ENCODE results near the gene CDKN2AIPNL.
"Not testable (repeated sequence)": the region's sequence is repeated elsewhere in the genome, so short reads cannot be mapped to it uniquely, and the experiment has no call there.

CDKN2AIPNL gene

DNA sequence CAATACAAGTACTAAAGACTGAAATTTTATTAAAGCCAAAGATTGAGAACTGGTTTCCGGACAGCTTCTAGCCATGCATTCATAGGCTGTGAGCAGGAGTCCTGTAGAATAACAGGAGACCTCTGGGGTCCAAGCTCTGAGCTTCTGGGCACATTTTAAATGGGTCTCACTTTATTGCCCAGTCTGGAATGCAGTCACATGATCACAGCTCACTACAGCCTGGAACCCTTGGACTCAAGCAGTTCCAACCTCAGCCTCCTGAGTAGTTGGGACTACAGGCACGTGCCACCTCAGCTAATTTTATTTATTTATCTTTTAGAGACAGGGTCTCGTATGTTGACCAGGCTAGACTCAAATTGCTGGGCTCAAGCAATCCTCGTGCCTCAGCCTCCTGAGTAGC lies 15.4 kb downstream of the CDKN2AIPNL start:
- no peak for DNase-seq

DNA sequence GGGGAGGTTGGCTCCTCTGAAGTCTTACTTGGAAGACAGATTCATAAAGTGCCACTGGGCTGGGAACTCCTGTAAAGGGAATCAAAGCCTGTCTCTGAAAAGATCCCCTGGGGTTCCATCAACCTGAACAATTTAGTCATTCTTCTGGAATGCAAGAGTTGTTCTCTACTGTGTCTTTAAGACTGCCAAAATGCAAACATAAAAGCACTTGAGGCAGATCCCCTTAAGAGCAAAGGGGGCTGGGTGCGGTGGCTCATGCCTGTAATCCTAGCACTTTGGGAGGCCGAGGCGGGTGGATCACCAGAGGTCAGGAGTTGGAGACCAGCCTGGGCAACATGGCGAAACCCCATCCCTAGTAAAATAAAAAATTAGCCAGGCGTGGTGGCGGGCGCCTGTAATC lies 16.7 kb downstream of the CDKN2AIPNL start:
- DNase-seq: no peak

DNA sequence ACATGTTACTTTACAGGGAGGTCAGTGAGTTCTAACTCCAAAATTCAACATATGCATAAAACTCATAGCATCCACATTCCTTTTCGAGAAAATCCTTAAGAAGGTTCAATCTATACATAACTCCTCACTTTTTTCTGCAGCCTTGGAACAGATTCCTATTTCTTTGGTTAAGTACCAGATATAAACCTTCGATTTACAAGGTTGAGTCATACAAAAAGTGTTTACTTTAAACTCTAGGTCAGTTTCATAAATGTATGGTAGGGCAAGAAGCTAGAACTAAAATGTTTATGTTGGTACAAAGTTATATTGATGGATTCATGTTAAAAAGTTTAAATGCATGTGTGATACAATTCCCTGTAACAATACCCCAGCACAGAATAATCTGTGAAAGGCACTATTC lies 19.4 kb downstream of the CDKN2AIPNL start:
- DNase-seq: no peak

DNA sequence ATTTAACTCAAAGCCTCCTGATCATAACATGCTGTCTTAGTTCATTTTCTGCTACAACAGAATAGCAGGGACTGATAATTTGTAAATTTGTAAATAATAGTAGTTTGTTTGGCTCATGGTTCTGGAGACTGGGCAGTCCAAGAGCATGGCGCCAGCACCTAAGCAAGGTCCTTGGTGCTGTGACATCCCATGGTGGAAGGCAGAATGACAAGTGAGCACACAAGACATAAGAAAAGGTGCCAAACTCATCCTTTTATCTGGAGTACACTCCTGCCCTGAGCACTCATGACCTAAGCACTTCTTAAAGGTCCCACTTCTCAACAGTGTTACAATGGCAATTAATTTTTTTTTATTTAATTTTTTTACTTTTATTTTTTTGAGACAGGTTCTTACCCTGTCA lies 24.2 kb downstream of the CDKN2AIPNL start:
- no peak for DNase-seq

DNA sequence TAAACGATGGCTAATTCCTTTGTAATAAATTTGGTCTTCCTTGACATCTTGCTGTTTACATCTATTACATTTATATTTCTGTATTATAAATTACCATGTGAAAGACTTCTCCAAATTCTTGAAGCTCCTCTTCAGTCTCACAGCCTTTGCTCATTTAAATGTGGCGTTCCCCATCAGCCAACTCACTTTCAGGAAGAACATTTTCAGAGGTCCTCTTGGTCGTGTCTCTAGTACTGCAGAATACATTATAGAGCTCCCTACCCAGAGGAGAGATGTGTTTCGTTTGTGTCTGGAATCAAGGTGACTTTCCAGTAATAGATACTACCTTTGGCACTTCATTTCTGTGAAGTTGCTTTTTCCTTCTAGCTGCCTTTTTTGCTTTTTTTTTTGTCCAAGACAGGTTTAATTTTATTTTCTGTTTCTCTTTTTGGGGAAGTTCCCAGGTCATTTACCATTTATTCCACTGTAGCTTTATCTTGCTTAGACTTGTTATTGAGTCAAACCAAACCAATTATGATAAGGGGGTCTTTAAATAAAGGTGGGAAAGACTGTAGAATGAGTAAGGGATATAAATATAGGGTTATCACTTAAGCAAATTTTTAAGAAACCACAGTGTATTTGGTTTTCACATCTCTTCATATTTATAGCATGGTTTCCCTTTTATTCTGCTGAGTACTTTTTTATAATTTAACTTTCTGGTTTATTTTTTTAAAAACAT lies 27.5 kb downstream of the CDKN2AIPNL start:
- DNase-seq: no peak

DNA sequence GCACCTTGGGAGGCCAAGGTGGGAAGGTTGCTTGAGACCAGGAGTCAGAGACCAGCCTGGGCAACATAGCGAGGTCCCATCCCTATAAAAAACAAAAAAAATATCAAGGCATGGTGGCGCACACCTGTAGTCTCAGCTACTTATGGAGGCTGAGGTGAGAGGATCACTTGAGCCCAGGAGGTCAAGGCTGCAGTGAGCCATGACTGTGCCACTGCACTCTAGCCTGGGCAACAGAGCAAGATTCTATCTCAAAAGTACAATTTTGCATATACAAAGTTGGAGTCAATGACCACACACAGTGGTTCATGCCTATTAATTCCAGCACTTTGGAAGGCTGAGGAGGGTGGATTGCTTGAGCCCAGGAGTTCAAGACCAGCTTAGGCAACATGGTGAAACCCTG lies 29.5 kb downstream of the CDKN2AIPNL start:
- DNase-seq: not testable (repeated sequence)

DNA sequence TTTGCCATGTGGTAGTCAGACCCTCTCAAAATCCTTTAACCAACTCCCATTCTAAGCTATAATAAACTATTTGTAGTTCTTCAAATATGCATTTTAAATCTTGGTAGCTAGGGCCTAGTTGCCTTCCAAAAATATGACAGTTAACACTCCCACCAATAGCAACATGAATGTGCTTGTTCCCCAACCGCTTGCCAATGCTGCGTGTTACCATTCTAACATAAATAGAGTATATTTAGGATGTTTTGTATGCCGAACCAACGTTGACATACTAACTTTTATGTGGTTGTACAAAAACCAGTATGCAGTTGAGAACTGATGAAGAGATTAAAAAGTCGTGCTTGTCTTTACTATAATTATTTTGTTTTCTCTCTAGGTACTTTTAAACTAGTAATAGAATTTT lies 31.3 kb downstream of the CDKN2AIPNL start:
- no peak for DNase-seq

DNA sequence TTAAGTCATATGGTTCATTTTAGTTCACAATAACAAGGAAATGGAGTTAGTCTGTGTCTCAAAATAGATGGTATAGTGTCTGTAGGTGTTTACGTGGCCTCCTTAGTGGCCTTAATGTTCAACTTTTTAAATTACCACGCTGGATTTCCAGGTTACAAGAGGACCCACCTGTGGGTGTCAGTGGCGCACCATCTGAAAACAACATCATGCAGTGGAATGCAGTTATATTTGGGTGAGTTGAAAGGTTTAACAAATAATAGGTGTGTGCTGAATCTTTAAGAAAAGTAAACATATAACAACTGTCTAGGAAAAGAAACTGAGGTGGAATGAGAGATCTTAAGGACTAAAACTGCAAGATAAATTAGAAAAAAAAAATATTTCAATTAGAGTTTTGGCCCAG lies 37.4 kb downstream of the CDKN2AIPNL start:
- DNase-seq: no peak

DNA sequence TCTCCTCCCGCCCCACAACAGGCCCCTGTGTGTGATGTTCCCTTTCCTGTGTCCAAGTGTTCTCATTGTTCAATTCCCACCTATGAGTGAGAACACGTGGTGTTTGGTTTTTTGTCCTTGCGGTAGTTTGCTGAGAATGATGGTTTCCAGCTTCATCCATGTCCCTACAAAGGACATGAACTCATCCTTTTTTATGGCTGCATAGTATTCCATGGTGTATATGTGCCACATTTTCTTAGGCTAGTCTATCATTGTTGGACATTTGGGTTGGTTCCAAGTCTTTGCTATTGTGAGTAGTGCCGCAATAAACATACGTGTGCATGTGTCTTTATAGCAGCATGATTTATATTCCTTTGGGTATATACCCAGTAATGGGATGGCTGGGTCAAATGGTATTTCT lies 38.0 kb downstream of the CDKN2AIPNL start:
- not testable (repeated sequence) for DNase-seq

DNA sequence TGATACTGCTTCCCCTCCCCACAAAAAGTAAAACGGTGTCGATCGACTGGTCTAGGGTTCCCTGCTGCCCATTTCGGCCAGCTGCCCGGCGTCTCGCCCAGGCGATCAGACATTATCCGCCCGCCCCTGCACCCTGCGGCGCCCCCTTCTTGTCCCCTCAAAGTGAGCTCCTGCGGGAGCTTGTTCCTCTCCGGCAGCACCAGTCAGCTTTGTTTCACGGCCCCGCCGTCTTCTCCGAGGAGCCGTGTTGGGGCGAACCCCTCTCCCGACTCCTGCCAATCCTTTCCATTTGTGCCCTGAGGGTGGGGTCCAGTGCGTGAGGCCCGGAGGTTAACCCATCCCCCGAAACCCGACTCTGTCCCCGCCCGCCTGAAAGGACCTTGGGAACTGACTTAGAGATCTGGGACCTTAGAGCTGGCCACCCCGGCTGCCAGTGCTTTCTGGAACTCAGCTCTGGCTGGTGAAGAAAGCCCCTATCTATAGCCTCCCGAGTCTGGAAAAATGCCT lies 39.8 kb downstream of the CDKN2AIPNL start:
- DNase-seq: peak; percentile 62 to 66

DNA sequence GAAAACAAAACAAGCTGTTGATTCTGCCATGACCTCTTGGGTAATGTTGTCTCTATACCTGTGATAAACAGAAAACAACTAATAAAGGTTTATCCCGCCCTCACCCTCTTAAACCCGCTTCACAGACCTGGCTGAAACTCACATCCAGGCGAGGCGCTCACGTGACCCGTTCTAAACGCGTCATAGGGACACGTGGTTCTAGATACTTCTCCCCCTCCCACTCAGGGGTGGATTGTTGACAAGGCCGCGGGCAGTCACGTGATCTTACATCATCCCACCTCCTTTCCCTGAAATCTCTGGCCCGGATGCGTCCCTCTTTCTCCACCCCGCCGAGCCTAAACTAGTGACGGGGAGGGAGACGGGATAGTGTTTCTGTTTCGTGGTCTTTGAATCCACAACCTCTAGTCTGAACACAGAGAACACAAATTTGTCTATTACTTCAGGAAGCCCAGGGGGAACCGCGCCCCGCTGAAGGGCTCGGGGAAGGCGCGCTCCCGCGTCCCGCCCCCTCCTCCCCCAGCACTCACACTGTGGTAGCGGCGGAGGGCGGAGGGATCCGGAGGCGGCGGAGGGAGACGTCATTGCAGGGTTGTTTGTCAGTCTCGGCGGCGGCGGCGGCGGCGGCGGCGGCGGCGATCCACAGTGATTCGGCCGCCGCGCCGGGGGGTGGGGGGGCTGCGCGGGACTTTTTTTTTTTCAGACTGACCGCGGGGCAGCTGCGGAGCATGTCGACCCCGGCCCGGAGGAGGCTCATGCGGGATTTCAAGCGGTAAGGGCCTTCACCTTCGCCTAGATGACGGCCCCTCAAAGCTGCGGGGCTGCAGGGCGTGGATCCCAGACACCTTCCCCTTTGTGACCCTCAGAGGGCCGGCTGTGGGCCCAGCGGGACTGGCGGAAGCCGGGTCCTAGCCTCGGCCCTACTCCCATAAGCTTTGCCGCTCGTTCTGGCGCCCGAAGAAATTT lies 40.5 kb downstream of the CDKN2AIPNL start, which contains the start of gene UBE2B:
UBE2B (plus strand) TSS at position 699 of the 963 bp plus-strand sequence; CDS start at position 726, 27 bp downstream.
- DNase-seq: peak; percentile 97

DNA sequence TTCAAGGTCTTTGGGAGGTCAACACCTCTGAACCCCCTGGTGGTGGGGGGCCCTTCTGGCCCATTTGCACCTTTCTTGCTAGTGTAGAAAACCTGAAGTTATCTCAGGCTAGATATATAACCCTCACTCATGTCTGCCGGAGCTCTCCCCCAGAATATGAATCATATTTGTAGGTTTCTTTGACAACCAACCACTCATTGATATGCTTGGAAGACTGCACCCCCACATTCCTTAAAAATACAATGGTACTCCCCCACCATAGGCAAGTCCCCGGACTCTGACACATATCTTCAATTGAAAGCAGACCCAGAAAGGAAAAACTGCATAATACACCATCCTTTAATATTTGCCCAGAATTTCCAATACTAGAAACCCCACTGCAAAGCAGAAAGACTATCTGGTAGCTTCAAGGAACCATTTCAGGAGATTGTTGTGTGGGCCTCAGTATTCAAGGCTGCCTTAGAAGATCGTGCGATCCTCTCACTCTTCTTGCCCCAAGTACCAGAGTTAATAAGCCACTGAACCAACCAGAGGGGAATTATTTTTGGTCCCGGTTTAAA lies 41.3 kb downstream of the CDKN2AIPNL start:
- peak in 1 of 2 experiments; percentile 31 for DNase-seq

DNA sequence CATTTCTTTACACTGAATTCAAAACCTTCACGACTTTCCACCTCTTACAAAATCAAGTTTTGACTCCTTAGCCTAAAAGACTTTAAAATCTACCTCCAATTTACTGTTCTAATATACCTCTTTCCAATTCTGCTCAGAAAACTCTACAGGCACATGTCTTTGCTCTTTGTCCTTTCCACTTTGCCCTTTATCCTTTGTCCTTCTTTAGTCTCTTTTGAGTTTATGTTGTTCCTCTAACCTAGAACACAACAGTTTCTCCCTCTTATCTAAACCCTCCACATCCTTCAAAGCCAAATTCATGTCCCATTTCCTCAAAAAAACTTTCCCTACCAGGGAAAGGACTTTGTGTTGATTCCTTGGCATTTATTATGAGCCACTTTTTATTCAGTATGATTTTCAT lies 46.1 kb downstream of the CDKN2AIPNL start:
- no peak for DNase-seq

DNA sequence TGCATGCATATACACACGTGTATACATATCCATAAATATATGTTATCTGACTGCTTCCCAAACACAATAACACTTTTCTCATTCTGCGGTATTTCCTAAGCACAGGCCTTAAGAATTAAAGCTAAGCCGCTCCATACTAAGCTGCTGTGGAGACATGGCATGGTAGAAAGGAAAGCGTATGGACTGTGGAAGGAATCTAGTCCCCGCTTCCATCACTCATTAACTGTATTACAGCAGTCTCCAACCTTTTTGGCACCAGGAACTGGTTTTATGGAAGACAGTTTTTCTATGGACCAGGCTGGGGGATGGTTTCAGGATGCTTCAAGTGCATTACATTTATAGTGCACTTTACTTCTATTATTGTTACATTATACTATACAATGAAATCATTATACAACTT lies 56.0 kb downstream of the CDKN2AIPNL start:
- DNase-seq: no peak
